GM21723 (cell line): ENCODE data around the gene IRAK2.
A peak's percentile ranks its signal among the peaks of the same experiment; 100 is the strongest.

Experiments
- ATAC-seq: cut with Tn5 transposase; IDR thresholded peaks from one replicate; pipeline ENCODE4 v1.9.1; 2021; ENCODE audit warnings: mild to moderate bottlenecking, moderate library complexity; ENCODE audit not compliant: unreplicated experiment

IRAK2 gene

GRCh38 chr3:10188804-10189556 is 24.3 kb downstream of the IRAK2 start:
- ATAC-seq, result no peak

GRCh38 chr3:10189557-10190354 is 25.0 kb downstream of the IRAK2 start:
- ATAC-seq, result no peak

GRCh38 chr3:10192953-10193691 is 28.4 kb downstream of the IRAK2 start:
- peak; percentile 36 for ATAC-seq

GRCh38 chr3:10193692-10194327 is 29.1 kb downstream of the IRAK2 start:
- ATAC-seq, result no peak

GRCh38 chr3:10194328-10195071 is 29.8 kb downstream of the IRAK2 start:
- peak; percentile 24 for ATAC-seq

GRCh38 chr3:10195366-10196089 is 30.8 kb downstream of the IRAK2 start:
- ATAC-seq, result no peak

- ATAC-seq, result no peak
These were observed 31.8 kb downstream of the IRAK2 start for GRCh38 chr3:10196389-10197052.

- no peak for ATAC-seq
These were observed 33.5 kb downstream of the IRAK2 start for GRCh38 chr3:10198226-10198625.

GRCh38 chr3:10198761-10199649 is 34.3 kb downstream of the IRAK2 start:
- peak; percentile 73 for ATAC-seq

GRCh38 chr3:10204921-10205320 is 40.2 kb downstream of the IRAK2 start:
- no peak for ATAC-seq

- no peak for ATAC-seq
These were observed 40.9 kb downstream of the IRAK2 start for GRCh38 chr3:10205451-10206165.

GRCh38 chr3:10206166-10206511 is 41.4 kb downstream of the IRAK2 start:
- ATAC-seq, result no peak

GRCh38 chr3:10213156-10213792 is 48.6 kb downstream of the IRAK2 start:
- no peak for ATAC-seq

GRCh38 chr3:10215578-10216368 is 51.1 kb downstream of the IRAK2 start:
- ATAC-seq, result no peak

GRCh38 chr3:10217359-10217758 is 52.6 kb downstream of the IRAK2 start:
- no peak for ATAC-seq

- ATAC-seq, result no peak
These were observed 55.0 kb downstream of the IRAK2 start for GRCh38 chr3:10219737-10220136.
